IPS-18a (cell line): ENCODE data around the gene SMC5.

Experiments
- H3K27ac ChIP-seq: one replicate; pipeline ENCODE4 v1.5.1; 2013; ENCODE audit warnings: low read length
- H3K27me3 ChIP-seq: one replicate; pipeline ENCODE4 v1.6.1; 2013; ENCODE audit warnings: mild to moderate bottlenecking, low read length; ENCODE audit not compliant: control insufficient read depth, insufficient read depth
- H3K36me3 ChIP-seq: one replicate; pipeline ENCODE4 v1.6.1; 2013; ENCODE audit warnings: low read depth, low read length; ENCODE audit not compliant: control insufficient read depth
- H3K4me1 ChIP-seq: one replicate; pipeline ENCODE4 v1.6.1; 2013; ENCODE audit warnings: low read depth, low read length; ENCODE audit not compliant: control insufficient read depth
- H3K4me3 ChIP-seq: one replicate; pipeline ENCODE4 v1.5.1; 2013; ENCODE audit warnings: low read length
- H3K9ac ChIP-seq: one replicate; pipeline ENCODE4 v1.6.1; 2013; ENCODE audit warnings: mild to moderate bottlenecking, low read length, moderate library complexity
- H3K9me3 ChIP-seq: one replicate; pipeline ENCODE4 v1.6.1; 2013; ENCODE audit warnings: low read depth, low read length; ENCODE audit not compliant: control insufficient read depth

Gene SMC5

DNA sequence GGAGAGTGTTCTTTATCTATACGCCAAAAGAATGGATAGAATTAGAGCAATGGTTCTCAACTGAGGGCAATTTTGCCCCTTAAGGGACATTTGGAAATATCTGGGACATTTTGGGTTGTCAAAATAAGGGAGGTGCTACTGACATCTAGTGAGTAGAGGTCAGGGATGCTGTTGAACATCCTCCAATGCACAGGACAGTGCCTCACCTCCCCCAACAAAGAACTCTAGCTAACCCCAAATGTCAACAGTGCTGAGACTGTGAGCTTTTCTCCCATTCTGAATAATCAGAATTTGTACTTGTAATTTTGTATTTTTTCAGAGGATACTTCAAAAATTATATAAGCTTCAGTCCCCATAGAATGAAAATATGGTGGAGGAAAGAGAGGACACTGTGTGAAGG lies 8.6 kb upstream of the SMC5 start:
- Histone ChIP-seq H3K9ac (no peak overlapping the region), H3K9me3 (no peaks in the 10 kb centered on the region), H3K4me3 (no peak overlapping the region), H3K27ac (no peak overlapping the region), H3K4me1 (no peaks in the 10 kb centered on the region), H3K27me3 (no peaks in the 10 kb centered on the region), H3K36me3 (no peaks in the 10 kb centered on the region)

DNA sequence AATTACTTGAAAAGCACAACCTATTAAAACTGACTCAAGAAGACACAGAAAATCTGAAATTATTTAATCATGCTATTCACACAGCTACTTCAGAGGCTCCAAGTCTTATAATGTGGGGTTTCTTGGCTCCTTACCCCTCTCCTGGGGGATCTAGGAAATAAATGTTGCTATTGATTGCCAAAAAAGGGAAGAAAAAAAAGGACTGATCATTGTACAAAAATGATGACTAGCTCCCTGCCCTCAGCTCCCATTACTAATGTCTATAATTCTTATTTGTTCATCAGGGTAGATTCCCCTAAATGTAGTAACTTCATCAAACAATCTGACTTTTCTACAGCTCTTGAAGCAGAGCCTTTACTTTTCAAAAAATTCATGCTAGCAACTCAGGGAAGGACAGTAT lies 3.3 kb upstream of the SMC5 start:
- H3K9ac ChIP-seq: no peak overlapping the region
- H3K4me3 ChIP-seq: no peak overlapping the region
- H3K9me3 ChIP-seq: no peaks in the 10 kb centered on the region
- H3K27me3 ChIP-seq: peaks cover 11% of the 10 kb centered on the region
- peaks cover 10% of the 10 kb centered on the region for H3K4me1 ChIP-seq
- no peaks in the 10 kb centered on the region for H3K36me3 ChIP-seq
- H3K27ac ChIP-seq: no peak overlapping the region

DNA sequence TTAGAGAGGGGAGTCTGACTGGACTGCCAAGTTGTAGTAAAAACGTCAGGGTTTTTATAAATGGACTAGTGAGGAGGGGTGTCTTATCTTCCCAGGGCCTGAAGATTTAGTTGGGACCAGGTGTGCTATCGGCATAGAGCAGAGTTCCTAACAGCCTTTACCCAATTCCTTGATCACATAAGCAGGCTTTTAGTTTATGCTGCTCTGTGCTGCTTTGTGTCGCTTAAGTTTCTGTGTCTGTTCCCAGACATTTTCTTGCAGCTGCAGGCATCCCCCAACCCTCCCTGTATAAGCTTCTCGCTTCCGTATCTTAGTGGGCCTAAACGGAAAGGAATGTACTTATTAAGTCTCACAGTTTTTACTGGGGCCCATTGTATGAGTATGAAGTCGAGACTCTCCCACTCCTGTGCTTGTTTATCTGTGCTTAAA lies 2.6 kb upstream of the SMC5 start:
- Histone ChIP-seq H3K27me3 (peaks cover 11% of the 10 kb centered on the region), H3K27ac (no peak overlapping the region), H3K9ac (no peak overlapping the region), H3K36me3 (peaks cover 3% of the 10 kb centered on the region), H3K9me3 (no peaks in the 10 kb centered on the region), H3K4me1 (peaks cover 10% of the 10 kb centered on the region), H3K4me3 (no peak overlapping the region)

DNA sequence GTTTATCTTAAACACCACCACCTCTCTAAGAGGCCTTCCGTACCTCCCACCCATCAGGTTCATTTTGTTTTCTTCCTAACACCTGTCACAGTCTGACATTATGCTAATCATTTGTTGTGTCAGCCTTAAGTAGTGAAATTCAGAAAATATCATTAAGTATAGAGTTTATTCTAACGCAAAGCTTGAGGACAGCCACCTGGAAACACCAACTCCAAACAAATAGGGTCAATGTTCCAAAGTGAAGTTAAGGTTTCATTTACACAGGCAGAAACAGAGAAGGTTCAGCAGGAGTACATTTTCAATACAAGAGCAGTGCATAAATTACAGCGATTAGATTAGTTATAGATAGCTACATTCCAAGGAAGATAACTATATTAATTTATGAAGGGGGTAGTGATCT lies 1.3 kb upstream of the SMC5 start:
- H3K4me3 ChIP-seq: no peak overlapping the region

DNA sequence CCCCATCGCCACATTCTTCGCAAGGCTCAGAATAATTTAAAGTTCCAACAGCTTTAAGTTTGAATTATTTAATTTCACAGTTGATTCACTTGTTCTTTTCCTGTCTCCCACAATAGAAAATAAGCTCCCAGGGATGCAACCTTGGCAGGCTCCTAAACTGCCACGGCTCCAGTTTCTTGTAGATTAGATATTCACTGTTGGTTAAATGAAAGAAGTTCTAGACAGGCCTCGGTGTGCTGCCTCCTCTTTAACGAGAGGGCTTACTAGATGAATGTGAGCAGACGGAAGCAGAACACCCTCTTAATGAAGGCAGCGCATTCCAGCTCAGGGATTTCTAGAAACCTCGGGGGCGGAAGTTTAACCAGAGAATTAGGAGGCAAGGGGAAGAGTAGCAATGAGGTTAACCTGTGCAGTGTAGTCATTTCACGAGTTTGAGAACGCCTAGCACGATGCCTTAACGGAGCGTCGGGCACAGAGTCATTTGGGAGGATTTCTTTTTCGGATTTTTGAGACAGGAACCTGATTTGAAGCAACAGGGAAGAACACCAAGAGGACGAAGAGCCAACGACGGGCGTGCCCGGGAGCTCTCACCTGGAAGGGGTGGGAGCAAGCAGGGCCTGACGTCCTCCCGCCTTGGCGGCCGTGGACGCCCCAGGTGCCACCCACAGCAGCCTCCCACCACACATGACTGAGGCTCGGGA lies 637 bp upstream of the SMC5 start:
- Histone ChIP-seq H3K9ac (peak overlapping the region; percentile 87), H3K36me3 (peaks cover 14% of the 10 kb centered on the region), H3K4me3 (peak overlapping the region; percentile 90), H3K27me3 (peaks cover 11% of the 10 kb centered on the region), H3K9me3 (no peaks in the 10 kb centered on the region), H3K27ac (peak overlapping the region; percentile 25), H3K4me1 (peaks cover 10% of the 10 kb centered on the region)

More for the DNA sequence above, 1.3 kb upstream of the SMC5 start:
- H3K27ac ChIP-seq: no peak overlapping the region
- no peak overlapping the region for H3K9ac ChIP-seq
- no peaks in the 10 kb centered on the region for H3K9me3 ChIP-seq
- H3K27me3 ChIP-seq: peaks cover 11% of the 10 kb centered on the region
- H3K36me3 ChIP-seq: peaks cover 14% of the 10 kb centered on the region
- peaks cover 10% of the 10 kb centered on the region for H3K4me1 ChIP-seq

DNA sequence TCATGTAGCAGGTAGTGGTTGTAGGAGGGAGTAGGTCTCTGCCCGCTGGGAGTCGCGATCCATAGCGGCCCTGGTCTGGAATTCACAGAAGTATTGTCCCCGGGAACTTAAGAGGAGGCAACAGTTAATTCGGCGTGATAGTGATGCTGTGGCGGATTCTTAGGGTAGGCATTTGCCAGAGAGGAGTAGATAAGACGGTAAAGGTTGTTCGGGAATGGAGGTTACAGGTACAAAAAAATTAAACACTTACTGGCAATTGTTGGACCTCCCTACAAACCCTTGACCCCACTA lies 679 bp downstream of the SMC5 start:
- H3K36me3 ChIP-seq: peaks cover 22% of the 10 kb centered on the region
- H3K27me3 ChIP-seq: peaks cover 11% of the 10 kb centered on the region
- H3K27ac ChIP-seq: no peak overlapping the region
- peaks cover 10% of the 10 kb centered on the region for H3K4me1 ChIP-seq
- peak overlapping the region; percentile 87 for H3K9ac ChIP-seq
- H3K9me3 ChIP-seq: no peaks in the 10 kb centered on the region
- H3K4me3 ChIP-seq: peak overlapping the region; percentile 90

DNA sequence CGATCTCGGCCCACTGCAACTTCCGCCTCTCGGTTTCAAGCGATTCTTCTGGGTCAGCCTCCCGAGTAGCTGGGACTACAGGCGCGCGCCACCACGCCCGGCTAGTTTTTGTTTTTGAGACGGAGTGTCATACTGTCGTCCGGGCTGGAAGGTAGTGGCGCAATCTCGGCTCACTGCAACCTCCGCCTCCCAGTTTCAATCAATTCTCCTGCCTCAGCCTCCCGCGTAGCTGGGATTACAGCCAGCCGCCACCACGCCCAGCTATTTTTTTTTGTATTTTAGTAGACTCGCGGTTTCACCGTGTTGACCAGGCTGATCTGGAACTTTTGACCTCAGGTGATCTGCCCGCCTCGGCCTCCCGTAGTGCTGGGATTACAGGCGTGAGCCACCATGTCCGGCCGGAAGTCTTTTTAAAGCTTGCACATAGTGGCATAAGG lies 1.2 kb downstream of the SMC5 start:
- H3K9me3 ChIP-seq: no peaks in the 10 kb centered on the region
- H3K4me1 ChIP-seq: peaks cover 10% of the 10 kb centered on the region
- H3K9ac ChIP-seq: peak overlapping the region; percentile 87
- peaks cover 11% of the 10 kb centered on the region for H3K27me3 ChIP-seq
- no peak overlapping the region for H3K27ac ChIP-seq
- H3K36me3 ChIP-seq: peaks cover 28% of the 10 kb centered on the region
- peak overlapping the region; percentile 90 for H3K4me3 ChIP-seq

DNA sequence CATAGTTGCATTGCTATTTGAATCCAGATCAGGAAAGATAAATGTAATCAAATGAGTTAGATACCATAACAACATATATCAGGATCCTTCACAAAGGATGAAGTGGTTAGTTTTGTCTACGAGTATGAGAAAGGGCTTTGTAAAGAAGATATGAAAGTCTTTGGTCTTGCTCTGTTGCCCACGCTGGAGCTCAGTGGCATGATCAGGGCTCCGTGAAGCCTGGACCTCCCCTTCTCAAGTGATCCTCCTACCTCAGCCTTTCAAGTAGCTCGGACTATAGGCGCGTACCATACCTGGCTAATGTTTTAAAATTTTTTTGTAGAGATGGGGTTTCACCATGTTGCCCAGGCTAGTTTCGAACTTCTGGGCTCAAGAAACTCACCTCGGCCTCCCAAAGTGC lies 1.8 kb downstream of the SMC5 start:
- Histone ChIP-seq H3K27me3 (peaks cover 11% of the 10 kb centered on the region), H3K4me3 (peak overlapping the region; percentile 90), H3K4me1 (peaks cover 10% of the 10 kb centered on the region), H3K36me3 (peaks cover 32% of the 10 kb centered on the region), H3K9ac (no peak overlapping the region), H3K9me3 (no peaks in the 10 kb centered on the region), H3K27ac (no peak overlapping the region)

DNA sequence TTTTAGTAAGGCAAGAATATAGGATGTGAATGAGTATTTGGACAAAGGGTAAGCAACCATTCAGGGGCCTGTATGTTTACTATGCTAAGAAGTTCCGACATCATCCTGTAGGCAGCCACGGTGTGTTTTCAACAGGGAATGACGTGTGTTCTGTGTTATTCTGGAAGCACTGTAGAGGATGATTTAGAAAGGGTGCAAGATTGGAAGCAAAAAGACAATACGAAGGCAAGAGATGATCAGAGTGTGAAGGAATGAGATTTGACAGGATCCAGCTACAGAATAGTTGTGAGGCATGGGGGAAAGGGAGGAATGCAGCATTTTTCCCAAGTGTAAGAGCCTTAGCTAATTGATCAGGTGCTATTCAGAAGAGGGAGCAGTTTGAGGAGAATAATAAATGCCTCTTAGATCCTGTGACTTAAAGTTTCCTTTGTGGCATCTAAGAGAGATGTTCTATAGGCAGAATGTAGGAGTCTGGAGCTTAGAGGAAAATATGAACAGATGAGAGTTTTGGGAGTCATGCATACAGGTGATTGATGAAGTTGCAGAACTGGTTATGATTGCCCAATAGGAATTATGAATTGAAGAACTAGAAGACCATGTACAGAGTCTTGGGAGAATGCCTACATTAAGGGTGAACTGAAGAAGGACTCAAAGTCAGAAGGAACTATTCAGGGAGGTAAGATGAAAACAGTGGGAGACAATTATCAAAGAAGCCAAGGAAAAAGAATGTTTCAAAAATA lies 2.5 kb downstream of the SMC5 start:
- Histone ChIP-seq H3K4me3 (no peak overlapping the region), H3K9ac (no peak overlapping the region), H3K27ac (no peak overlapping the region), H3K27me3 (peaks cover 11% of the 10 kb centered on the region), H3K9me3 (no peaks in the 10 kb centered on the region), H3K4me1 (peaks cover 10% of the 10 kb centered on the region), H3K36me3 (peaks cover 35% of the 10 kb centered on the region)

DNA sequence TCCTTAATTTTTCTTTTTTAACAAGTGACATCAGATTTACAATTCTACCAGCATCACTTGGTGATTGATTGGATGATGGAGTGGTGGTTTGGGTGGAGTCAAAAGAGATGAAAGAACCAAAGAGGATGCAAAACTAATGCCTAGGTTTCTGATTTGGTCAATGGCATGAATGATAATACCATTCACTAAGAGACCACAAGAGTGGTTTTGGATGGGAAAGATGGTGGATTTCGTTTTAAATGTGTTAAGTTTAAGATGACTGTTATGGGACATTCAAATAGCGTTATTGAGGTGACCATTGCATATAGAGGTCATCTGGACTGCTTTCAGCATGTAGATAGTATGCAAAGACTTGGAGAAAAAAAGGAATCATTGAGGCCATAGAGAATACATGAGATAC lies 3.6 kb downstream of the SMC5 start:
- Histone ChIP-seq H3K27me3 (peaks cover 10% of the 10 kb centered on the region), H3K27ac (no peak overlapping the region), H3K36me3 (peaks cover 43% of the 10 kb centered on the region)

DNA sequence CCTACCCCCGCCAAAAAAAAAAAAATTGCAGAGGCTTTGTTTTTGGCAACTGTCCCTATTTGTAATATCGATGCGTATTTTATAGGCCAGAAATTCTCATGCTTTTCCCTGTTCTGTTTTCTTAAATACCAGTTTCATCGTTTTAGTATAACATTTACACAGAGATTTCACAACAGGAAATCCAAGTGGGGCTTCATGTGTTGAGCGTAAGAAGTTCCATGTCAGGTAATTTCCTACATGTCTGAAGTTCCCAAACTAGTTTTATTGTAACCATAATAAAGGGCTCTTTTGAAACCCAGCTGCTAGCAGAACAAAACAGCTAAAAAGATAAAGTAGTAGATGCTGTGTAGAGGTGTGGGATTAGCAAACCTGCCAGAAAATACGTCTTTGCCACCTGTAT lies 4.2 kb downstream of the SMC5 start:
- Histone ChIP-seq H3K4me3 (no peak overlapping the region), H3K9me3 (no peaks in the 10 kb centered on the region), H3K36me3 (peaks cover 47% of the 10 kb centered on the region), H3K4me1 (peaks cover 9% of the 10 kb centered on the region), H3K27ac (no peak overlapping the region), H3K27me3 (peaks cover 4% of the 10 kb centered on the region), H3K9ac (no peak overlapping the region)

More for the DNA sequence above, 3.6 kb downstream of the SMC5 start:
- no peak overlapping the region for H3K9ac ChIP-seq
- H3K4me3 ChIP-seq: no peak overlapping the region
- peaks cover 10% of the 10 kb centered on the region for H3K4me1 ChIP-seq
- no peaks in the 10 kb centered on the region for H3K9me3 ChIP-seq

DNA sequence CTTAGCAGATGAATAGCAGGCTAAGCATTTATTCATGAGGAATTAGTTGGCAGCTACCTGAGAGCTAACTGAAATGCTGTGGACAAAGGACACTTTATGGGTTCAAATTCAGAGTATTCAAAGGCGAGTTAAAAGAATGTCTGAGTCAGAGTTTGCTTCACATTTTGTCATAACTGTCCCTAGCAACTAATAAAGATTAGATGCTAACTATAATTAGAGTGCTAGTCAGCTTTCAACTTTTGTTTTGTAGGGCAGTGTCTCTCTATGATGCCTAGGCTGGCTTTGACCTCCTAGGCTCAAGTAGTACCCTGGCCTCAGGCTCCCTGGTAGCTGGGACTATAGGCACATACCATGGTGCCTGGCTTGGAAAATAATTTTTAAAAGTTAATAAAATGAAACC lies 4.6 kb downstream of the SMC5 start:
- H3K9me3 ChIP-seq: no peaks in the 10 kb centered on the region
- H3K4me1 ChIP-seq: peaks cover 4% of the 10 kb centered on the region
- H3K27me3 ChIP-seq: no peaks in the 10 kb centered on the region
- H3K36me3 ChIP-seq: peaks cover 47% of the 10 kb centered on the region
- no peak overlapping the region for H3K27ac ChIP-seq
- no peak overlapping the region for H3K4me3 ChIP-seq
- no peak overlapping the region for H3K9ac ChIP-seq
